Measurements from ENCODE around the gene ZNF324B.
A peak's percentile ranks its signal among the peaks of the same experiment; 100 is the strongest.
"Not testable (repeated sequence)": the region's sequence is repeated elsewhere in the genome, so short reads cannot be mapped to it uniquely, and the experiment has no call there.

Gene ZNF324B

DNA sequence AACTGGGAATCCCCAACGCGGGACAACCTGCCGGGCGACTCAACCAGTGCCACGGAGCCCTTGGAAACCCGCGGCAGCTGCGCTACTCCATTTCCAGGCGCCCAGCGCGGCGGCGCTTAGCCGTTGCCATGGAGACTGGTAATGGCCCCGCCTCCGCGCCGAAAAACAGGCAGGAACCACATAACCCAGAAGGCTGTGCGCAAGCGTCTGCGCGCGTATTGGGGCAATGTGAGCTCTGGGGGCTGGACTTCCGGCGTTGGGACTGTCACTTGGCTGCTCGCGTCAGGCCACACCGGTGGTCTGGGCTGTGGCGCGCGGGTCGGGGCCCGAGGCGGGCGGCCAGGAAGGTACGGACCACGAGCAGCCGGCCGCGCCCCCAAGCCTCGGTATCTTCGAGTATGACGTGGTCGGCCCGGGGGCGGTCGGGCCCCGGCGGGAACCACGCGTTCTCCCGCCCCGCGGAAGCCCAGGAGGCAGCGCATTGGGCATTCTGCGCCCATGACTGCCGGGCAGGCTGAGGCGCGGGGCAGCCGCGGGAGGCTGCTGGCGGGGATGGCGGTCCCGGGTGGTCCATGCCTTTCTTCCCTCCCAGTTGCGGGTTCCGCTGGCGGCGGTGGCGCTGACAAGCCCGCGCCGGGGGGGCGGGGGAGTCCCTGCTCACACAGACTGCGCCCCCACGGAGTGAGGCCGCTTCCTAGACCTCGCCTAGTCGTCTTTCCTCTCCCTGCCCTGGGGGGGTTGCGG is at the start of gene ZNF324B:
TSS of gene ZNF324B (plus strand) at position 265 of the 744 bp plus-strand sequence. CDS start 2,080 bp downstream, outside the sequence.
- FAIRE-seq = no peak

- no peak for FAIRE-seq
Measured at GRCh38 chr19:58401840-58402421, 49.5 kb upstream of the ZNF324B start.

GRCh38 chr19:58403920-58404478 is 47.4 kb upstream of the ZNF324B start:
- FAIRE-seq = not testable (repeated sequence)

DNA sequence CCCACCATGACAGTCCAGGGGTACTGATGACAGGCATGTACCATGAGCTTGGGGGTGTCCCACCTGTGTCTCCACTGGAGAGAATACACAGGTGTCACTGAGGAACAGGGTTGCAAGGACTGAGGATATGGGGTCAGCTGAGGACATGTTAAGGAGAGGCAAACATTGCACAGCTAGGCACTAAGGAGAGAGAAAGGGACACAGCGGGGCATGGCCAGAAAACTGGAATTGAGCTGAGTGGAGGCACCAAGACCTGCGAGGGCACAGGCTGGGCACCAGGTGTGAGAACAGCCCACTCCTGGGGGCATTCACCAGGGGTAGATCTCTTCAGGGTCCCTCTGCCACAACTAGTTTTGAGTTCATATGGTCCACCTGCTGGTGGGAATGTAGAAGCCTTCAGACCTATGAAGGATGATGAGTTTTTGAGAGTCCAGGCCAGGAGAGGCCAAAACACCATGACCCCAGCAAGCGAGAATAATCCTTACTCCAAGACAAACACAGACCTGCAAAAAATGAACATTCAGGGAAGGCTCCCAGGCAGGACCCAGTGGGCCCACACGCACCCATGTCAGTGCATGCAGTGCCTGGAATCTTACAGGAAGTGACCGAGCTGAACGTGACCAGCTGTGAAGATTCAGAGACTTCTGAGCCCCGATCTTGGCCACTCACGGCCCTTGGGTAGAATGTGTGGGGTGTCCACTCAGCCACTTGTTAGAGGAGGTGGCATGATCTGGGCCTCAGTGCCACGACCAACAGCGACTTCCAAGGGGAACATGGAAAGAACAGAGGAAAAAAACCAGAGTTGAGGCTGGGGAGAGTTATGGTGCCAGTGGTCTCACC is 44.4 kb upstream of the ZNF324B start:
- no peak for FAIRE-seq

- FAIRE-seq = no peak
Measured at GRCh38 chr19:58407658-58408151, 43.7 kb upstream of the ZNF324B start.

DNA sequence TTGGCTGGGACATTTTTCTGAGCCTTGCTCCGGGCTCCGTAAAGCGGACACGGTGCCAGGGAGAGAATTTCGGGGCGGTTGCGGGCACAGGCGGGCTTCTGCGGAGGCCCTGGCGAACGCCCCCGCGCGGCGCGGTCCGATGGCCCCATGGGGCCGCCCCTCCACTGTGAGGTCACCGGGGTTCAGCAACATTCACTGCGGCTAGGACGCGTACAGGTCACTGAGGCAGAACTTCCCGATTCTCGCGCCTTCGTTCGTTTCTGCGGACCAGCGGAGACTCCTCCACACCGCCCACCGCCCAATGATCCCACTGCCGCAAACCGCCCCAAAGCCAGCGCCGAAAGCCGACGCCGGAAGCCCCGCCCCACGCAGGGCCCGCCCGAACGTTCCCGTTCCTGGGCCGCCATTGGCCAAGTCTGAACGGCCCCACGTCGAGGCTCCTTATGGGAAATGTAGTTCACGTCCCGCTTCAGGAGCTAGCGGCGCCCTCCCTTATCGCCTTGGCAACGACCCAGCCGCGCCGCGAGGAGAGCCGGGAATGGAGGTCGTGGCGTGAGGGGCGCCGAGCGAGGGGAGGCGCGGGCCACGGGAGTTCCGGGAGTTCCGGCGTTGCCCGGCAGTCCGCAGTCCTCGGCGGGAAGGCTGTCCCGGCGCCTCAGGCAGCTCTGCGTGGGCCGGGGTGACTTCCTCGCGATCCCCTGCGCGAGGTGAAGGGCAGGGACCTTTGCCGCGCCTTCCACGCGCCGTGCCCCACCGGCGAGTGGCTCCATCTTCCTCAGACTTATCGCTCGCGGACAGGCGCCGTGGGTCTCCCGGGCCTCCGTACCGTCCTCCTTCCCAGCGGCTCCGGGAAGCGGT is 43.0 kb upstream of the ZNF324B start, which contains the start of gene ZNF584:
TSS of gene ZNF584 (plus strand) at position 498 of the 858 bp plus-strand sequence. CDS start 499 bp downstream, outside the sequence.
- no peak for FAIRE-seq

DNA sequence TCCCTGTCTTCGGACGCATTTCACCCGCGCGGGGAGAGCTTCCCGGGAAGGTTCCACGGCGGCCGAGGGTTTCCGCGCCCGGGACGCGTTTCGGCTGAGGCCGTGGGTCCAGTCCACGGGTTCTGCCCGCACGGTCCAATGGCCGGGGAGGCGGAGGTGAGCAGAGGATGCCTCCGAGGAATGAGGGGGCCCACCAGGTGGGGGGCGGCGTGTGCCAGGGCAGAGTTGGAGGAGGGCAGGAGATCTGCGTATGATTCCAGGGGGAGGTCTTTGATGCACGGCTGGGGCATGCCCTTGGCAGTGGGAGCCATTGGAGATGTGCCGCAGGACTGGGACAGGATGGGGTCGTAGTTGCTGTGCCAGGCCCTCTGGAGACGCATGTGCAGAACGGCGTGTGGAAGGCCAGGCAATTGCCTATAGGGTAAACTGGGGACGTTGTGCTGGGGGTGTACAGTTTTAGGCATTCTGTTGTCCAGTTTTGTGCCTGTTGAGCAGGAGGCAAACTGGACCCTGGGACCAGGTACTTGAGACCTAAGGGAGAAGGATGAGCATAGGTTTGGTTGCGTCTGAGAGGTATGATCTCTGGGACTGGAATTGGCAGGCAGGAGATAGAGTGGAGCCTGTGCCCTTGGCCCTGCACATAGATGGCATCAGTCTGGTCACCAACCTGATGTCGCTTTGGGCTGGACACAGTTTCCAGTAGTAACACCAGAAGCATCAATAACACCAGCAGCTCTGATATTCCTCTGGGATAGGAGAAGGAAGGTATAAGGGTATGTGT is 42.2 kb upstream of the ZNF324B start:
- no peak for FAIRE-seq

- FAIRE-seq = no peak
Measured at GRCh38 chr19:58416604-58417003, 34.8 kb upstream of the ZNF324B start.

DNA sequence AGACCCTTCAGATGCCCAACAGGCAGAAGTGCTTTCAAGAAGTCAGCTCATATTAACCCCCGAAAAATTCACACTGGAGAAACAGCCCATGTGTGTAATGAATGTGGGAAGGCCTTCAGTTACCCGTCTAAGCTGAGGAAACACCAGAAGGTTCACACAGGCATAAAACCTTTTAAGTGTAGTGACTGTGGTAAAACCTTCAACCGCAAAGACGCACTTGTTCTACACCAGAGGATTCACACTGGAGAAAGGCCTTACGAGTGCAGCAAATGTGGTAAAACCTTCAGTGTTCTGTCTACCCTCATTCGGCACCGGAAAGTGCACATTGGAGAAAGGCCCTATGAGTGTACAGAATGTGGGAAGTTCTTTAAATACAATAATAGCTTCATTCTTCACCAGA is 34.4 kb upstream of the ZNF324B start:
- no peak for FAIRE-seq

DNA sequence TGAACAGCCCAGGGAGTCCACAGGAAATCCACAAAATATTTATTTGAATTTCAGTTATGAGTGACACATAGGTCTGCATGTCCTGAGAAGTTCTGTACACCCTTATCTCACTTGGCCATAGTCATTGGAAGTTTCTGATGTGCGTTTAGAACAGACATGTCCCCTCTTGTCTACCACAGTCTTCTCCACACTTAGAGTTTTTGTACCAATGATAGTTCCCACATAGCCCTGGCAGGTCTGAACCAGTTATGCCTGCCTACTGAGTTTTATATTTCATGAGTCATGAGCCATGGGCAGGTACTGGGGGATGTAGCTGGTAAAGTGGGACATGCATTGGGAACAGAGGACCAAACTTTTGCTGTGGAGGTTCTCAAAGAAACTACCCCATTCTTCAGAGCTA is 22.8 kb upstream of the ZNF324B start:
- no peak for FAIRE-seq

DNA sequence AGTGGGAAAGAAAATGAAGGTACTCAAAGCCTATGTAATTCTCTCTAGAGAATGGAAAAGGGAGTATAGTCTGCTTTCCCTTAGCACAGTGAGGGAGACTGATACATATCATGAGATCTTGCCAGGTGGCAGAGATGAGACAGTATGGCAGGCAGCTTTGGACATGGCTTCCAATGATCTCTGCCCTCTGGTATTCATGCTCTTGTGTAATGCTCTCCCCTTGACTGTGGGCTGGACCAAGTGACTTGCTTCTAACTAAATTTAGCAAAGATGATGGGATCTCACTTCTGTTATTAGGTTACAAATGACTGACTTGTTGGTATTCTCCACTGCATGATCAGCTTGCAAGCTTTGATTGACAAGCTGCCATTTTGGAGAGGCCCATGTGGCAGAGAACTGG is 21.7 kb upstream of the ZNF324B start:
- FAIRE-seq = no peak

- no peak for FAIRE-seq
Measured at GRCh38 chr19:58434217-58434616, 17.2 kb upstream of the ZNF324B start.

GRCh38 chr19:58439576-58440554 is 11.6 kb upstream of the ZNF324B start, which contains the start of gene ZNF132:
TSS of gene ZNF132 (minus strand) at chr19:58440153. CDS start at chr19:58439821, 332 bp downstream.
- peak; percentile 98 for FAIRE-seq

DNA sequence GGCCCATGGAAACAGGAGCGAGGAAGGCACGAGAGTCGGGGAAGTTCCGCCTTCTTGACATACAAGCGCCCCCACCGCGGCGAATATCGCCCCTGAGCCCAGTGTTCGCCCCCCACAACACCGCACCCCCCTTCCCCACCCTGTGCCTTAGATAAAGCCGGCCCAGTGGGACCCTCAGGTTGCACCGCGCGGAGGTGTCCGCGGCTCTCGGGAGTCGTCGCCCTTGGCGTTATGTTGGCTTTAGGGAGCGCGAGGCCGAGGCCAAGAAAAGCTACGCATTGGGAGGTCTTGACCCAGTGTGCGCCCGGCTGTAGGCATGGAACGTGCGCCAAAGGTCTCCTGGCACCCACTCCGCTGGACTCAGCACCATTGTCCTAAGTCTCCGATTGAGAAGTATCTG is 10.9 kb upstream of the ZNF324B start:
- FAIRE-seq = no peak

DNA sequence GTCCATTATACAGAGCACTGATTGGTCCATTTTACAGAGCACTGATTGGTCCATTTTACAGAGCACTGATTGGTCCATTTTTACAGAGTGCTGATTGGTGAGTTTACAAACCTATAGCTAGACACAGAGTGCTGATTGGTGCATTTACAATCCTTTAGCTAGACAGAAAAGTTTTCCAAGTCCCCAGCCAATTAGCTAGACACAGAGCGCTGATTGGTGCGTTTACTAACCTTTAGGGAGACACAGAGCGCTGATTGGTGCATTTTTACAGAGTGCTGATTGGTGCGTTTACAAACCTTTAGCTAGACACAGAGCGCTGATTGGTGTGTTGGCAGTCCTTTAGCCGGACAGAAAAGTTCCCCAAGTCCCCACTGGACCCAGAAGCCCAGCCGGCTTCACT is 8.4 kb upstream of the ZNF324B start:
- not testable (repeated sequence) for FAIRE-seq

- FAIRE-seq = not testable (repeated sequence)
Measured at GRCh38 chr19:58448860-58449259, 2.6 kb upstream of the ZNF324B start.

GRCh38 chr19:58449980-58450379 is 1.4 kb upstream of the ZNF324B start:
- not testable (repeated sequence) for FAIRE-seq

DNA sequence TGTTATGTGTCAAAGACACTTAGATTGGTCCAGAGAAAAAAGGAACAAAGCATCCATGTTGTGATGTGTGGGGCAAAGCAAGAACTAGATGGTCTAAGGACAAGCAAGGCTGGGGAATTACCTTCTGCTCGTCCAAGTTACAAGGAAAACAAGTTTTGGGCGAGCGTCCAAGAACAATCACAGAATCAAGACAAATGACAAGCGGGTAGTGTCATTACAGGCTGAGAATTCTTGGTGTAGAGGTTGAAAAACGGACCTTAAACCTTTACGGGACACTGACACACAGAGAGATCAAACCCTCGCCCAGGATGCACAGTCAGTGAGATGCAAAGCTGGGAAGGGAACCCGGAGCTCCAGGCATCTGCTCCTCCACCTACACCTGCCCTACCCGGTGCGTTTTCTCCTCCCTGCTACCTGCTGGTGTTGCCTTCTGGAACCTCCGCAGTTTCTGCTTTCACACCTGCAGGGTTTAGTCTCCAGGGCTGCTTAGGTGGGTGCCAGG is 515 bp upstream of the ZNF324B start:
- no peak for FAIRE-seq

GRCh38 chr19:58453743-58454142 is 2.3 kb downstream of the ZNF324B start:
- no peak for FAIRE-seq

GRCh38 chr19:58455306-58455705 is 3.9 kb downstream of the ZNF324B start:
- no peak for FAIRE-seq

Measured in TTC549 (cell line).